ENCODE data around the gene UBE2K.
"Not testable (repeated sequence)": the region's sequence is repeated elsewhere in the genome, so short reads cannot be mapped to it uniquely, and the experiment has no call there.

UBE2K gene

DNA sequence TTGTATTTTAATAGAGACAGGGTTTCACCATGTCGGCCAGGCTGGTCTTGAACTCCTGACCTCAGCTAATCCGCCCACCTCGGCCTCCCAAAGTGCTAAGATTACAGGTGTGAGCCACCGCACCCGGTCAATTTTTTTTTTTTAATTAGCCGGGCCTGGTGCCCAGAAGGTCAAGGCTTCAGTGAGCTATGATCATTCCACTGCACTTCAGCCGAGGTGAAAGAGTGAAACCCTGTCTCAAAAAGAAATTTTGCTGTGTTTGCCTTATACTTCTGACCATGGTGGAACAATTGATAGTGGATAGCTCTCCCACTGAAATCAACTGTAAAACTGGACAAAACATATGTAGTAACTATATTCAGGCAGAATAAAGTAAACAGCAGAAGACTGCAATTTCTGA lies 35.3 kb upstream of the UBE2K start:
- TF ChIP-seq, protein P1, sequence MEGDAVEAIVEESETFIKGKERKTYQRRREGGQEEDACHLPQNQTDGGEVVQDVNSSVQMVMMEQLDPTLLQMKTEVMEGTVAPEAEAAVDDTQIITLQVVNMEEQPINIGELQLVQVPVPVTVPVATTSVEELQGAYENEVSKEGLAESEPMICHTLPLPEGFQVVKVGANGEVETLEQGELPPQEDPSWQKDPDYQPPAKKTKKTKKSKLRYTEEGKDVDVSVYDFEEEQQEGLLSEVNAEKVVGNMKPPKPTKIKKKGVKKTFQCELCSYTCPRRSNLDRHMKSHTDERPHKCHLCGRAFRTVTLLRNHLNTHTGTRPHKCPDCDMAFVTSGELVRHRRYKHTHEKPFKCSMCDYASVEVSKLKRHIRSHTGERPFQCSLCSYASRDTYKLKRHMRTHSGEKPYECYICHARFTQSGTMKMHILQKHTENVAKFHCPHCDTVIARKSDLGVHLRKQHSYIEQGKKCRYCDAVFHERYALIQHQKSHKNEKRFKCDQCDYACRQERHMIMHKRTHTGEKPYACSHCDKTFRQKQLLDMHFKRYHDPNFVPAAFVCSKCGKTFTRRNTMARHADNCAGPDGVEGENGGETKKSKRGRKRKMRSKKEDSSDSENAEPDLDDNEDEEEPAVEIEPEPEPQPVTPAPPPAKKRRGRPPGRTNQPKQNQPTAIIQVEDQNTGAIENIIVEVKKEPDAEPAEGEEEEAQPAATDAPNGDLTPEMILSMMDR (IDR thresholded peaks at IDR 0.05) = no peak
- Mint-ChIP-seq H3K36me3 (ENCODE audit: low read depth) (no peaks in the 10 kb centered on the region), H3K27me3 (ENCODE audit: low read depth, poor library complexity) (peaks cover 5% of the 10 kb centered on the region), H3K9me3 (no peaks in the 10 kb centered on the region), H3K27ac (no peak overlapping the region), H3K4me3 (no peak overlapping the region), H3K4me1 (no peaks in the 10 kb centered on the region)
- no peak for DNase-seq

DNA sequence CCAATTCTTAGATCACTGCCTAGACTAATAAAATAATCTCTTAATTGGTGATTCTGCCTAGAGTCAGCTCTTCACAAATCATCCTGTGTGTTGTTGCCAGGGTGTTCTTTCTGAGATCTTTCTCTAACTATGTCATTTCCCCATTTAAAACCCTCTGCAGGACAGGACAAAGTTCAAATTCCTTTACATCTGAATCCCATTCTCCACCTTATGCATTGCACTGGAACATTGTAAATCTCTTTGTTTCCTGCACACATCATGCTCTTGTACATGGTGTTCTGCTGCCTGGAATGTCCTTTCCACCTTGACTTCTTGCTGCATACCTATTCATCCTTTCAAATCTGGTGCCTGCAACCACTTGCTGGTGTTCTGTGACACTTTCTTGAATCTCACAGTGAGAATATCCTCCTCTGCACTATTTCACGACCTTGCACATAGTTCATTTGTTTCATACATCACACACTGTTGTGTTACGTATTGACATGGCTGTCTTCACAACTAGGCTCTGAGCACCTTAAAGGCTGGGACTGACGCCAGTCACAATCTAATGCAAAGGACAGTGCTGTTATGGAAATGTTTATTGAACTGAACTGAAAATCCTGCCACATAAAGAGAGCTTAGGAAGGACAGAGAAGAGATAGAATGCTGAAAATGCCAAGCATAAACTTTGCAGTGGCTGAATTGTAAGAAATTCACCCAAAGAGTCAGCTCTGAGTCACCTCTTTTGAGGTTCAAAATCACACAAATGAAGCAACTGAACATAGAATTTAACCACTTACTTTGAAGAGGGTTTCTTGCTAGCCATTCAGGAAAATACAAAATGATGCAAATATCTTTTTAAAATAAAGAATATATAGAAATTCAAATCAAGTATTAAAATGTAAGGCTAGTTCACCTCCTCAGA lies 32.9 kb upstream of the UBE2K start:
- H3K9me3 Mint-ChIP-seq = no peaks in the 10 kb centered on the region

DNA sequence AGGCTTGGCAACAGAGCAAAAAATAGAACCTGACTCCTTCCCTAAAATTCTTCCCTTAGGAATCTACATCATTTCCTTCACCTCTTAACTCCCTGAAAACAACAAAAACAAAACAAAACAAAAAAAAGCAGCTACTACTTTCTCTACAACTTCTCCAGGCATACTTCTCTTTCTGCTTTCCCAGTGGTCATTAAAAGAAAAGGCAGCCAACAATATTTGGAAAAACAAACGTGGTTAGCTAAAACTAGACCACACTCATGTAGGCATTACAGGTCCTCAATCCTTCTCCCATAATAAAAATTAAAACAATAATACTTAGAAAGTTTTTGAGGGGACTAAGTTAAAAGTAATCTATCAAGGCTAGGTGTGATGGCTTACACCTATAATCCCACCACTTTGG lies 30.2 kb upstream of the UBE2K start:
- peaks cover 12% of the 10 kb centered on the region for H3K27me3 Mint-ChIP-seq (ENCODE audit: low read depth, poor library complexity)
- DNase-seq = no peak
- no peak overlapping the region for H3K4me3 Mint-ChIP-seq
- H3K4me1 Mint-ChIP-seq = no peaks in the 10 kb centered on the region
- H3K36me3 Mint-ChIP-seq (ENCODE audit: low read depth) = no peaks in the 10 kb centered on the region
- peaks cover 4% of the 10 kb centered on the region for H3K9me3 Mint-ChIP-seq
- TF ChIP-seq, protein P1 (IDR thresholded peaks at IDR 0.05) = no peak
- H3K27ac Mint-ChIP-seq = no peak overlapping the region

More for the DNA sequence above, 32.9 kb upstream of the UBE2K start:
- no peaks in the 10 kb centered on the region for H3K36me3 Mint-ChIP-seq (ENCODE audit: low read depth)
- TF ChIP-seq, protein P1 (IDR thresholded peaks at IDR 0.05) = no peak
- H3K4me3 Mint-ChIP-seq = no peak overlapping the region
- peaks cover 9% of the 10 kb centered on the region for H3K27me3 Mint-ChIP-seq (ENCODE audit: low read depth, poor library complexity)
- H3K27ac Mint-ChIP-seq = no peak overlapping the region
- H3K4me1 Mint-ChIP-seq = no peaks in the 10 kb centered on the region
- no peak for DNase-seq

DNA sequence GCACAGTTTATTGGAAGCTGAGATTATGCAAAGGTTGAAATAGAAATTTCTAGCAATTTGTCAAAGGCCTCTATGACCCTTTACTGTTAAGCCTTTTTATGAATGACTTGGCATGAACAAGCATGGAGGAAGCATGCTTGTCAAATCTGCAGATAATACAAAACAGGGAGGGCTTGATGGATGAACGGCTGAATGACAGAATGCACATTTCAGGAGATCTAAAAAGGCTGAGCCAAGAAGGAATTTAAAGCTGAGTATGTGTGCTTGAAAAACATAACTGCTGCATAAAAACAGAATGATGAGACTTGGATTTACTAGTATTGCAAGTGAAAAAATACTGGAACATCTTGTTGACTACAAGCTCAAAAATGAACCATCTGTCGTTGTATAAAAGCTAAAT lies 29.0 kb upstream of the UBE2K start:
- Mint-ChIP-seq H3K27me3 (ENCODE audit: low read depth, poor library complexity) (peaks cover 15% of the 10 kb centered on the region), H3K4me1 (no peaks in the 10 kb centered on the region), H3K36me3 (ENCODE audit: low read depth) (no peaks in the 10 kb centered on the region), H3K9me3 (peaks cover 4% of the 10 kb centered on the region), H3K27ac (no peak overlapping the region), H3K4me3 (no peak overlapping the region)
- TF ChIP-seq, protein P1 (IDR thresholded peaks at IDR 0.05) = no peak
- DNase-seq = no peak

DNA sequence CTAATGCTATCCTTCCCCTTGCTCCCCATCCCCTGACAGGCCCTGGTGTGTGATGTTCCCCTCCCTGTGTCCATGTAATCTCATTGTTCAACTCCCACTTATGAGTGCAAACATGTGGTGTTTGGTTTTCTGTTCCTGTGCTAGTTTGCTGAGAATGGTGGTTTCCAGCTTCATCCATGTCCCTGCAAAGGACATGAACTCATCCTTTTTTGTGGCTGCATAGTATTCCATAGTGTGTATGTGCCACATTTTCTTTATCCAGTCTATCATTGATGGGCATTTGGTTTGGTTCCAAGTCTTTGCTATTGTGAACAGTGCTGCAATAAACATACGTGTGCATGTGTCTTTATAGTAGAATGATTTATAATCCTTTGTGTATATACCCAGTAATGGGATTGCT lies 27.6 kb upstream of the UBE2K start:
- not testable (repeated sequence) for H3K27ac Mint-ChIP-seq; H3K4me3 Mint-ChIP-seq; H3K4me1 Mint-ChIP-seq; H3K9me3 Mint-ChIP-seq; DNase-seq; H3K36me3 Mint-ChIP-seq (ENCODE audit: low read depth)
- peaks cover 15% of the 10 kb centered on the region for H3K27me3 Mint-ChIP-seq (ENCODE audit: low read depth, poor library complexity)

DNA sequence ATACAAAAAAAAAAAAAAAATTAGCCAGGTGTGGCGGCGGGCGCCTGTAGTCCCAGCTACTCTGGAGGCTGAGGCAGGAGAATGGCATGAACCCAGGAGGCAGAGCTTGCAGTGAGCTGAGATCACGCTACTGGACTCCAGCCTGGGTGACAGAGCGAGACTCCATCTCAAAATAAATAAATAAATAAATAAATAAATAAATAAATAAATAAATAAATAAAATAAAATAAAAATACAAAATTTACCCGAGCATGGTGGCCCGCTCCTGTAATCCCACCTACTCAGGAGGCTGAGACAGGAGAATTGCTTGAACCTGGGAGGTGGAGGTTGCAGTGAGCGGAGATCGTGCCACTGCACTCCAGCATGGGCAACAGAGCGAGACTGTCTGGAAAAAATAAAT lies 22.3 kb upstream of the UBE2K start:
- not testable (repeated sequence) for H3K27me3 Mint-ChIP-seq (ENCODE audit: low read depth, poor library complexity); H3K4me3 Mint-ChIP-seq; H3K4me1 Mint-ChIP-seq; H3K36me3 Mint-ChIP-seq (ENCODE audit: low read depth); DNase-seq; H3K9me3 Mint-ChIP-seq; H3K27ac Mint-ChIP-seq

DNA sequence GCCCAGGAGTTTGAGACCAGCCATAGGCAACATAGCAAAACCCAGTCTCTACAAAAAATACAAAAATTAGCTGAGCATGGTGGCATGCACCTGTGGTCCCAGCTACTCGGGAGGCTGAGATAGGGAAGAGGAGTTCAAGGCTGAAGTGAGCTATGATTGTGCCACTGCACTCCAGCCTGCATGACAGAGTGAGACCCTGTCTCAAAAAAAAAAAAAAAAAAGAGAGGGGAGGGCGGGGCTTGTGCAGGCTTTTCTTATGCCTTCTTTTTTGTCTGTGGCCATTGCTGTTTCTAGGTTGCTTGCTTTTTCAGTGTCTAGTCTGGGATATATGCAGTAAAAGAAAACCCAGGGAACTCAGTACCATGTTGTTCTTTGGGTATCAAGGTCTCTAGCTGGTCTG lies 16.9 kb upstream of the UBE2K start:
- not testable (repeated sequence) for H3K27ac Mint-ChIP-seq, H3K9me3 Mint-ChIP-seq

More for the DNA sequence above, 16.9 kb upstream of the UBE2K start:
- not testable (repeated sequence) for H3K4me3 Mint-ChIP-seq; H3K27me3 Mint-ChIP-seq (ENCODE audit: low read depth, poor library complexity); H3K36me3 Mint-ChIP-seq (ENCODE audit: low read depth); H3K4me1 Mint-ChIP-seq; DNase-seq
